DMS114 treated with DMSO at 0.1 percent for 48 hours (cell line): ENCODE data around the gene SSBP3.
"Not testable (repeated sequence)": the region's sequence is repeated elsewhere in the genome, so short reads cannot be mapped to it uniquely, and the experiment has no call there.

Experiments
- DNase-seq: peaks from one replicate; lab custom pipeline; 2025; ENCODE audit not compliant: unreplicated experiment; lab: John Stamatoyannopoulos, UW

The SSBP3 gene

DNA sequence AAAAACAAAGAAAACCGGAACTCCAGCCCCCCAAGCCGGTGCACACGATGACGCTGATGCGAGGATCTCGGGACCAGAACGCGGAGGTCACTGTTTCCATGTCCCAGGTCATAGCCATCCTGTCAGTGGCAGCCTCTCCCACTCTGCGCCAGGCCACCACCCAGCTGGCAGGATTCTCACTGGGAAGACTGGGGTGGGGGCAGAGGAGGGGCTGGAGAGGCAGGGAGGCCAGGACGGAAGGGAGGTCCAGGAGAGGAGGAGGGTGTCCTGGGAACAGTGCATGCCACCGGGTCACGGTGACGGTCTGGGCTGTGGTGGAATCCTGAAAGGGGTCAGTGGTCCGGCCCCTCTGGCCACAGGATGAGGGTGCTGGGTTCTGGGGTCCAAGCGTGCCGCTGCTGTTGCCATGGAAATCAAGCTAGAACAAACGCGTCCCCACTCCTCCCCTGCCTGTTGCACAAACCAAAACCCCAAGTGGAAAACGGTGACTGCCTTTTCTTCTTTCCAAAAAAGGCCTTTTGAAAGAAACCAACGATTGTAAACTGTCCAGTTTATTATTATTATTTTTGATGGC, 180.1 kb downstream of the SSBP3 start:
- DNase-seq = no peak

DNA sequence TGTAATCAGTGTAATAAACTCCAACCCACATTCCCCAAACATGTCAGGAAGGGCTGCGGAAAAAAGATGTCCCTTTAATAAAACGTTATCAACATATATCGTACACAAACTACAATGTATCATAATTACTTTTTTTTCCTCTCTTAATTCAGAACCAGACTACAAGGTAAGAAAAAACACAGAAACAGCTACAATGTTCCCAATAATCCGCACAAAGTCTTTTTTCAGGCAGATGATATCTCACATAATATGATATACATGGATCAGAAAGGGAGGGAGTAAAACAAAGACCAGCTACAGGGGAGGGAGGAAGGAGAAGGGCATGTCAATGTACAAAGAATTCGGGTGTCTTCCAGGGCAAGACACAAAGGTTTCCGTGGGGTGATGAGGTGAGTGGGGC, 180.8 kb downstream of the SSBP3 start:
- DNase-seq = no peak

DNA sequence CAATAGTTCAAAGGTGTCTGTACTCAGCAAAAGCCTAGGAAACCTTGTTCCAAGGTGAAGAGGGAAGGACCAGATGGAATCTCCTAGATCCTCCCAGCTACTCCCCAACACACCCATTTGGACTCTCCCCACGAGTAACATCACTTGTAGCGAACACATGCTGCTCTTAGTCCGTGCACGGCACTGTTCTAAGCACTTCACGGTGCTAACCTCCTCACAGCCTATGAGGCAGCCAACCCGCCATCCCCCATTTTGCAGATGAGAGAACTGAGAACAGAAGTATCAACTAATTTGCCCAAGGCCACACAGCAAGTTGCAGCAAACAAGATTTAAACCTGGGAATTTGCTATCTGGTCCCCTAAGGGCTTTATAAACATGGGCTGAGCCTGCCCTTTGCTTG, 182.0 kb downstream of the SSBP3 start:
- no peak for DNase-seq

DNA sequence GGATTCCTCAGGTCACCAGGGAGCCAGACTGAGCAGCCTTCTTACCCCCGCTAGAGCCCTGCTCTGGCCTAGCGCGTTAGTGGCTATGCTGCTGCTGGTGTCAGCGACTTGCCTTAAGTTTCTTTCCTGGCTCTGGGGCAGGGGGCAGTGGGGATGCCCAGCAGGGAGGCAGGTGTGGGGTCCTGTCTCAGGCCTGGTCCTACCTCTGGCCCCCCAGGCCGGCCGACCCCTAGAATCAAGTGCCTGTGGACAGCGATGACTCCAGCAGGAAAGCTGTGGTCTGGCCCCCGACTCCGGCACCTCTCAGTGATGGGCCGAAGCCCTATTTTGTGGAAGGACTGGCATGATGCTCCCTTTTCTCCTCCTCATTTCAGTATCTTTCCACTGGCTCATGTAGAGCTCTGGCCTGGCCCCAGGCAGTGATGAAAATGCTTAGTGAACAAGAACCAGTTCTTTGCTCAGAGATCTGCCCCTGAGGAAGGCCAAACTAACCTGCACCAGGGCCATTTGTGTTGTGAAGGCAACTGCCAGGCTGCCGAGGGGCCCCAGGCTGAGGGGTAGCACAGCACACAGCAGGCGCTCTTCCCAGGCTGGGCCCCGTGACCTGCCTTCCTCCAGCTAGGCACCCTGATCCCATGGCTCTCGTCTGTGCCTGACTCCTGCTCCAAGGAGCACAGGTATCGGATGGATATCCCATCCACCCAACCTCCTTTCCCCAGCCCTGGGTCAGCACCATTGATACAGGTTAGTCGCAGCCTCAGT, 182.6 kb downstream of the SSBP3 start:
- no peak for DNase-seq

DNA sequence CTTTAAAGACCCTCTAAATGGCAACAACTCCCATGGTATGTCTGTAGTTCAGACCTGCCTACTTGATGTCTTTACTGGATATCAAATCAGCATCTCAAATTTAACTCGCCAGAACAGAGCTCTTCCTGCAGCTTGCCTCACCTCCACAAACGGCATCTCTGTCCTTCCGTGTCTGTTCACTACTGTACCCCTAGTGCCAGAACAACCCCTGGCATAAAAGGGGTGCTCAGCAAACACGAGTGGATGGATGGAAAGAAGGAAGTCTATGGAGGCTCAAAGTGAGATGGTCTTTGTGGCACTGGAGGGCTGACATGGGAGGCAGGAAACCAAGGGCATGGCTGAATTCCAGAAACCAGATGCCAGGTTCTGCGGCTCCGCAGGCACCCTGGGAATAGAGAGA, 183.5 kb downstream of the SSBP3 start:
- DNase-seq = no peak

GRCh38 chr1:54221867-54222484, 184.2 kb downstream of the SSBP3 start:
- DNase-seq = no peak

DNA sequence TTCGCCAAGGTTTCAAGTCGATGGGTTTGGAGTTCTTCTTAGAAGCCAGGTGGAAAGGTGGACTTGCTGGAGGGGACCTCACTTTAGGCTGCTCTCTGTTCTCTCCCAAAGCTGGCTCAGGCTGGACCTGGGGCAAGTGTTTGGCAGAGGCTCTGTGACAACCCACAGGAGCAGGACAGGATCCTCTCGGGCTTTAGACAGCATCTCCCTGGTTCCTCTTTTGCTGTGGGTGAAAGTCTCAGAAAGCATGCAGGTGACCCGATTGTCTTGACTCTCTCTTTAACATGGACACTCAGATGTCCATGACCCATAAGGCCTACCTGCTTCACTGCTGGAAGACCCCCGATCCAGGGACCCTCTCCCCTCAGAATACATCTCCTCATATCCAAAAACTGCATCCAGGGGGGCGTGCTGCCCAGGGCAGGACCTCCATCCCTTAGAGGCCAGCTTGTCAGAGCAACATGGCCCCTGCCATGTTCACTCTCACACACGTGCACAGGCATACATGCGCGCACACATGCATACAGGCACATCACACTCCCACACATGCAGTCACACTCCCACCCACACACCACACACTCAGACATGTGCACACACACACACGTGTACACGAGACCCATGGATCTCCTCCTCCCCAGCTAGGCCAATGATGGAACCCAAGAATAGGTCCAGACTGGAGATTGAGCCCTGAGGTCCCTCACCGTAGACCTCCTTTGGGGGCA, 184.9 kb downstream of the SSBP3 start:
- DNase-seq = no peak

GRCh38 chr1:54220004-54220811, 186.0 kb downstream of the SSBP3 start:
- DNase-seq = no peak

GRCh38 chr1:54219688-54220003, 186.5 kb downstream of the SSBP3 start:
- DNase-seq = no peak

- no peak for DNase-seq
These were observed 187.1 kb downstream of the SSBP3 start for GRCh38 chr1:54218883-54219687.

DNA sequence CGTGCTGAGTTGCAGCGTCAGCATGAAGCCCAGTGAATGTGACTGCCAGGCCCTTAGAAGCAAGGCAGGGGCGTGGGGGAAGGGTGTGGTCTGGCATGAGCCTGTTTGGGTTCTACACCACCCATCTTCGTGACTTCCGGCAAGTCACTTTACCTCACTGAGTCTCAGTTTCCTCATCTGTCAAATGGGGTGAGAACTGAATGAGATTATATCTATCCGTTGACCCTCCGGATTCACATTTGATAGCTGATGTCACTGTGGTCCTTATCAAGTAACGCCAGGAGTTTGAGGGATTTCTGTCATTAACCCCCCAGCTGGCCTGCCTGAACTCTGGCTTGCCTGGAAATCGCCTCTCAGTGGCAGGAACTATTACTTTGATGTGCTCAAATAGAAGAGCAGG, 190.7 kb downstream of the SSBP3 start:
- DNase-seq = no peak

GRCh38 chr1:54212872-54213271, 193.3 kb downstream of the SSBP3 start:
- no peak for DNase-seq

DNA sequence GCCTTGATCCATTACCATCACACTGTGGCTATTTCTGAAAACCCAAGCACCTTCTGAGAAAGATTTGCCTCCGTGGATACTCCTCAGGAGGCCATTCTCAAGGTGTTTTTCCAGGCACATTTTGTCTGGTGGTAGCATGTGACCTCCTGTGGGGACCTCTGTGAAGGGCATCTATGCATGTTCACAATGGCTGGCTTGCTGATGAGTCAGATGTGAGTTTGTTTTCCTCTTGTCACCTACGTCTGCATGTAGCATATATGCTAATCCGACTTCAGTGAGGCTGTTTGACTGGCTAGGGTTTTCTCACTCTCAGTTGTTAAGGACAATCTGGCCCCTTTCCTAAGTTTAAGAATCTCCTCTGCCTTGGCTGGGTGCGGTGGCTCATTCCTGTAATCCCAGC, 198.3 kb downstream of the SSBP3 start:
- not testable (repeated sequence) for DNase-seq

DNA sequence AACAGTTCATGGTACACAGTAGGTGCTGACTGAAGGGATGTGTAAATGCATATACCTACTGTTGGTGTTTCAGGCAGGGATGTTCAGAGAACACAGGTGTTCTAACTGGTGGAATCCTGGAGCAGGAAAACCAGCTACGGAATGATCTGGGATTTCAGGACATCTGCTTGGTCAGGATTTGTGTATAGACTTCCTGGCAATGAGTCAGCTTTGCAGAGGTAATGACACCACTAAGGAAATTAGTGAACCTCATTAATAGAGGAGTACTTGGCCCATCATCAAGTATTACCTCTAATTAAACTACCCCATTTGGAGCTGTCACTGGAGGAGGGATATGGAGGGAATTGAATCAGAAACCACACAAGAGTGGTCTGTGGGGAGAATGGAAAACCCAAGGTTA, 198.9 kb downstream of the SSBP3 start:
- no peak for DNase-seq

- no peak for DNase-seq
These were observed 202.0 kb downstream of the SSBP3 start for GRCh38 chr1:54204199-54204598.

GRCh38 chr1:54200519-54200997, 205.6 kb downstream of the SSBP3 start:
- DNase-seq = no peak

DNA sequence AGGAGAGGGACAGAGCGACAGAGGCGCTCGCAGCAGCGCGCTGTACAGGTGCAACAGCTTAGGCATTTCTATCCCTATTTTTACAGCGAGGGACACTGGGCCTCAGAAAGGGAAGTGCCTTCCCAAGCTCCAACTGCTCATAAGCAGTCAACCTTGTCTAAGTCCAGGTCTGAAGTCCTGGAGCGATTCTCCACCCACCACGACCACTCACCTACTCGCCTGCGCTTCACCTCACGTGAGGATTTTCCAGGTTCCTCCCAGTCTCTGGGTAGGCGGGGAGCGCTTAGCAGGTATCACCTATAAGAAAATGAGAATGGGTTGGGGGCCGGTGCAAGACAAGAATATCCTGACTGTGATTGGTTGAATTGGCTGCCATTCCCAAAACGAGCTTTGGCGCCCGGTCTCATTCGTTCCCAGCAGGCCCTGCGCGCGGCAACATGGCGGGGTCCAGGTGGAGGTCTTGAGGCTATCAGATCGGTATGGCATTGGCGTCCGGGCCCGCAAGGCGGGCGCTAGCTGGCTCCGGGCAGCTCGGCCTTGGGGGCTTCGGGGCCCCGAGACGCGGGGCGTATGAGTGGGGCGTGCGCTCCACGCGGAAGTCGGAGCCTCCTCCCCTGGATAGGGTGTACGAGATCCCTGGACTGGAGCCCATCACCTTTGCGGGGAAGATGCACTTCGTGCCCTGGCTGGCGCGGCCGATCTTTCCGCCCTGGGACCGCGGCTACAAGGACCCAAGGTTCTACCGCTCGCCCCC, 206.3 kb downstream of the SSBP3 start, which contains the start of the genes CYB5RL and MRPL37:
TSS of gene CYB5RL (minus strand) at position 266 of the 754 bp plus-strand sequence. CDS start 4,414 bp downstream, outside the sequence.
TSS of gene MRPL37 (plus strand) at position 403 of the 754 bp plus-strand sequence. CDS start at position 480, 77 bp downstream.
- DNase-seq = peak; percentile 99

GRCh38 chr1:54199151-54199764, 206.9 kb downstream of the SSBP3 start:
- no peak for DNase-seq

DNA sequence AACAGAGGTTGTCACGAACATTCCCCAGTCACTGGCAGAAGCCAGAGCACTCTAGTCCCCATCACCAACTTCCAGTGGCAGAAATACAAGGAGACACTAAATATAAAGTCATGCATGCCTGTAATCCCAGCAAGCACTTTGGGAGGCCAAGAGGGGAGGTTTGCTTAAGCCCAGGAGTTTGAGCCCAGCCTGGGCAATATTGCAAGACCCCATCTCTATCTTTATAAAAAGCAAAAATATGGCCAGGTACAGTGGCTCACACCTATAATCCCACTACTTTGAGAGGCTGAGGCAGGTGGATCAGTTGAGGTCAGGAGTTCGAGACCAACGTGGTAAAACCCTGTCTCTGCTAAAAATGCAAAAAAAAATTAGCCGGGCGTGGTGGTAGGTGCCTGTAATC, 212.7 kb downstream of the SSBP3 start:
- DNase-seq = no peak
